IPS DF 19.7 (cell line): ENCODE measurements around the gene GYPE.
"Not testable (repeated sequence)": the region's sequence is repeated elsewhere in the genome, so short reads cannot be mapped to it uniquely, and the experiment has no call there.

Experiments used
- DNase-seq: peaks from one replicate; pipeline ENCODE4 v3.0.0-alpha.2; 2013; ENCODE audit warnings: low read depth, low spot score

Gene GYPE

DNA sequence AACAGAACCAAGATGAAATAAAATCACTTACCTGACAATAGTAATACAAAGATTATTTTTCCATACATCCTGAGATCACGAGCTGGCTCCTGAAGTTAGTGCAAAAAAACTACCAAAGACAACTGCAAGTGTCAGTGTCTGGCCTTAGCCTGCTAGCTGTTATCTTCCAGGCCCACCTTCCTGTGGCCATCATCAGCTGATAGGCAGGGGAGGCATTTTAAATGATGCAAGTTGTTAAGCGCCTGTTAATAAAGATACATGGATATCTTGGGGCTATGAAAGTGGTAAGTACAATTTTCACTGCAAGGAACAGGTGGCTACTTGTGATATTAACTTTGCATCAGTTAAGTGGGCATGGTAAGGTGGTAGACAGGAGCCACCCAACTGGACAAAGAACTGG is at the start of gene GYPE:
Gene GYPE (minus strand): TSS at position 120 of the 400 bp plus-strand sequence. CDS start 52 bp downstream, at position 68.
- DNase-seq, result not testable (repeated sequence)

DNA sequence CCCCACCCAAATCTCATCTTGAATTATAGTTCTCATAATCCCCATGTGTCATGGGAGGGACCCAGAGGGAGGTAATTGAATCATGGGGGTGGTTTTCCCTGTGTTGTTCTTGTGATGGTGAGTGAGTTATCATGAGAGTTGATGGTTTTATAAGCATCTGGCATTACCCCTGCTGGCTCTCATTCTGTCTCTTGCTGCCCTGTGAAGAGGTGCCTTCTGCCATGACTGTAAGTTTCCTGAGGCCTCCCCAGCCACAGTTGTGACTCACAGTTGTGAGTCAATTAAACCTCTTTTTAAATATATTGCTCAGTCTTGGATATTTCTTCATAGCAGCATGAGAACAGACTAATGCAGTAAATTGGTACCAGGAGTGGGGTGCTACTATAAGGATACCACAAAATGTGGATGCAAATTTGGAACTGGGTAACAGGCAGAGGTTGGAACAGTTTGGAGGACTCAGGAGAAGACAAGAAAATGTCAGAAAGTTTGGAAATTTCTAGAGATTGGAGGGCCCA is 46.2 kb upstream of the GYPE start:
- DNase-seq, result not testable (repeated sequence)

DNA sequence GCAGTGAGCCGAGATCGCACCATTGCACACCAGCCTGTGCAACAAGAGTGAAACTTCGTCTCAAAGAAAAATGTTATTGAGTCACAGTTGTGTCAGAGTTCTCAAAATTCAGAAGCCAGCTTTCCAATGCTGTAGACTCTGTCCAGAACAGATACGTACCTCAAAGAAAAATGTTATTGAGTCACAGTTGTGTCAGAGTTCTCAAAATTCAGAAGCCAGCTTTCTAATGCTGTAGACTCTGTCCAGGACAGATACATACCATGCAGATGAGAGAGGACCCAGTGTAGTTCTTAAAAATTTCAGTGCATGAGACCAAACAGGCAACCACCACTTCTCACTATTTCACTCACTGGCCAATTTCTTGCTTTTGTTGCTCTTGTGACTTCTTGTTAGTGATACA is 45.6 kb upstream of the GYPE start:
- DNase-seq, result not testable (repeated sequence)

DNA sequence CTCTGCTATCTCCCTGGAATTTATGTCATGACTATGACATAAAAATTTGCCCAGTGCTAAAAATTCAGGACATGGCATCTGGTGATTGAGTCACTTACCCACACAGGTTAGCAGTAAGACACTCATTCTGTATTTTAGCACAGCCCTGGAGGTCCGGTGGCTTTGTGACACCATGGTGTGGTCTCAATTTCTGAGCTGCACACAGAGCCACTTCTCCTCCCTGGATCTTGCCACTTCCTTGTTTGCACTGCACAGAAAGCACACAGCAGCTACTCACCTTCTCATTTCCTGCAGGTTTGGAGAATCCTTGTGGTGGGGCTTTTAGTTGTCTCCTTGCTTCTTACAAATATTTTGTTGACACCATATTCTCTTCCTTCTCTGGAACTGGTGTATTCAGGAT is 44.8 kb upstream of the GYPE start:
- not testable (repeated sequence) for DNase-seq

DNA sequence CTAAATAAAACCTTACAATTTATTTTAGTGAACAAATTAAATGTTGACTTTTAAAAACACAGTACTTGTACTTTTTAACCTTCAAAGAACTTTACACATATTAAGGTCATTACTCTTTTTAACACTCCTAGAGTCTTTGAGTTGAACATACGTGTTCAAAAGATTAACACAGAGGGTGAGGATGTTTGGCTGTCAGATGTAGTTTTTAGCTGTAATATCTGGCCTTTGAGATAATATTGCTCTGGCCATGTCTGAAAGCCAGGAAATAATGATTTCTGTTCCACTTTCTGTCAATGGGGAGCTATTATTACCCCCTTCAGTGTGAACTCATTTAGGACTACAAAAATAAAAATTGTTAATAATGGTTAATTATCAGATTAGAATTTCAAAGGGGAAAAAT is 42.1 kb upstream of the GYPE start:
- not testable (repeated sequence) for DNase-seq

DNA sequence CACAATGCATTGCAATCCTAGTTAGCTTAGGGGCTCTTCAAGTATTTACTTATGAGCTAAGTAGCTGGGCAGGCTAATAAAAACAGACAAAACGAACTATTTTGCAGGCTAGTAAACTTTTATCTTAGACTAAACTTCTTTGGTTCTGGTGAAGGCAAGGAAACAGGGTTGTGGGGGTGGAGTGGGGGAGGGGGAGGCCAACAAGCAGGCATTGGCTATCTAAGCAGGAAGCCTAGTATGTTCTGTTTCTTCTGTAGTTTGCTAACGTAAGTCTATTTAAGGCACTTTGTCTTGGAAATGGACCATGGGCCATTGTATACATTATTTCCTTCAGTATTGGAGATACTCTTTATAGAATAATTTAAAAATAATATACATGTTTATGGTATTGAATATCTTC is 35.3 kb upstream of the GYPE start:
- DNase-seq, result not testable (repeated sequence)

DNA sequence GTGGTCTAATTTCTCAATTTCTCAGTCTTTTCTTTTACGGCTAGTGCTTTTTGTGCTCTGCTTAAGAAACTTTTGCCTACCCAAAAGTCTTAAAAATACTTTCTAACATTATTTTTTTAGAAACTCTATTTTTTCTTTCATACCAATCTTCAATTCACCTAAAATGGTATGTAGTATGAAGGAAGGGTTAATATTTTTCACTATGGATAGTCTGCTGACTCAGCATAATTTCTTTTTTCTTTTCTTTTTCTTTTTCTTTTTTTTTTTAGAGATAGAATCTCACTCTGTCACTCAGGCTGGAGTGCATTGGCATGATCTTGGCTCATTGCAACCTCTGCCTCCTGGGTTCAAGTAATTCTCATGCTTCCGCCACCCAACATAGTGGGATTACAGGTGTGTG is 34.2 kb upstream of the GYPE start:
- no peak for DNase-seq

DNA sequence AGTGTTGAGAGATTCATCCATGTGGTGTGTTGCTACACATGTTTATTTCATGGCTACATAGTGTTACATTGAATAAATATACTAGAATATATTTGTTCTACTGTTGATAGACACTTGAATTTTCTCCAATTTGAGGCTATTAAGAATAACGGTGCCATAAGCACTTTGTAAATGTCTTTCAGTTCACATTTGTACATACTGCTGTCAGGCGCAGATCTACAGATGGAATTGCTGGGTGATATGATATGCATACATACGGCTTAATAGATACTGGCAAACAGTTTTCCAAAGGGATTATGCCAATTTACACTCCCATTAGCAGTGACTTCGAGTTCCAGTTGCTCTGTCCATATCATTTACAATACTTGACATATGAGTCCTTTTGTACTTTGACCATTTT is 33.5 kb upstream of the GYPE start:
- DNase-seq, result not testable (repeated sequence)

DNA sequence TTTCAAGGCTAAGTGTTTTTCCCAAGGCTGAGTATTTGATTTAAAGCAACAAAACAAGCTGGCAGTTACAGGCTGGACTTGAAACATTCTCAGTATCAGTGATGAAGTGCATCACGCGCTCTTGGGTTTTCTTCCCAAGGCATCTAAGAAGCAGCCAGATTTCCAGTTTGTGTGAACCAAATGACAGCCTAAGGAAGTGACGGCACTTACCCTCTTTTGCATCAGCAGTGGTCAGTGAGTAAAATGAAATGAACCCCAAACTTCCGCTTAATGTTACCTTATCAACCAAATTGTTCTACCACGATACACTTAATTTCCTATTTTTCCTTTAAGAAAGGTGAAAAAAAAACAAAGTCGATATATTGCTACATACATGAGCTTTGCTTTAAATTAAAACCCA is 15.8 kb upstream of the GYPE start:
- no peak for DNase-seq

DNA sequence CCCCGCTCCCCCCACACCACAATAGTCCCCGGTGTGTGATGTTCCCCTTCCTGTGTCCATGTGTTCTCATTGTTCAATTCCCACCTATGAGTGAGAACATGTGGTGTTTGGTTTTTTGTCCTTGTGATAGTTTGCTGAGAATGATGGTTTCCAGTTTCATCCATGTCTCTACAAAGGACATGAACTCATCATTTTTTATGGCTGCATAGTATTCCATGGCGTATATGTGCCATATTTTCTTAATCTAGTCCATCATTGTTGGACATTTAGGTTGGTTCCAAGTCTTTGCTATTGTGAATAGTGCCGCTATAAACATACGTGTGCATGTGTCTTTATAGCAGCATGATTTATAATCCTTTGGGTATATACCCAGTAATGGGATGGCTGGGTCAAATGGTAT is 11.1 kb upstream of the GYPE start:
- not testable (repeated sequence) for DNase-seq

DNA sequence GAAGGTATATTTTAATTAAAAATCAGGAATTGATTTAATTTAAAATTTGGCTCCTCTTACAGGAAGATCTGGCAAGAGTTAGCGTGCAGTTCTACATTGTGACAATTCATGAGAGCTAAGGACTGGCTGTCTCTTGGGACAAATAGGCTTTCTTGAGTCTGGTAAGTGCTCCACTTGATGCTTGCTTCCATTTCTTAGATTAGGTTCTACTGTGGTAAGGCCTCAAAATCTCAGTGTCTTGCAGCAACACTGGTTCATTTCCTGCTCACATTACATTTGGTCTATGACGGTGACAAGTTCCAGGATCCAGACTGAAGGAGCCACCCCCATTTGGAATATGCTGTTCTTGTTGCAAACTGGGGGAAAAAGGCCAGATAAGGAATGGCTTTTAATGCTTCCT is 7.1 kb upstream of the GYPE start:
- DNase-seq, result not testable (repeated sequence)

DNA sequence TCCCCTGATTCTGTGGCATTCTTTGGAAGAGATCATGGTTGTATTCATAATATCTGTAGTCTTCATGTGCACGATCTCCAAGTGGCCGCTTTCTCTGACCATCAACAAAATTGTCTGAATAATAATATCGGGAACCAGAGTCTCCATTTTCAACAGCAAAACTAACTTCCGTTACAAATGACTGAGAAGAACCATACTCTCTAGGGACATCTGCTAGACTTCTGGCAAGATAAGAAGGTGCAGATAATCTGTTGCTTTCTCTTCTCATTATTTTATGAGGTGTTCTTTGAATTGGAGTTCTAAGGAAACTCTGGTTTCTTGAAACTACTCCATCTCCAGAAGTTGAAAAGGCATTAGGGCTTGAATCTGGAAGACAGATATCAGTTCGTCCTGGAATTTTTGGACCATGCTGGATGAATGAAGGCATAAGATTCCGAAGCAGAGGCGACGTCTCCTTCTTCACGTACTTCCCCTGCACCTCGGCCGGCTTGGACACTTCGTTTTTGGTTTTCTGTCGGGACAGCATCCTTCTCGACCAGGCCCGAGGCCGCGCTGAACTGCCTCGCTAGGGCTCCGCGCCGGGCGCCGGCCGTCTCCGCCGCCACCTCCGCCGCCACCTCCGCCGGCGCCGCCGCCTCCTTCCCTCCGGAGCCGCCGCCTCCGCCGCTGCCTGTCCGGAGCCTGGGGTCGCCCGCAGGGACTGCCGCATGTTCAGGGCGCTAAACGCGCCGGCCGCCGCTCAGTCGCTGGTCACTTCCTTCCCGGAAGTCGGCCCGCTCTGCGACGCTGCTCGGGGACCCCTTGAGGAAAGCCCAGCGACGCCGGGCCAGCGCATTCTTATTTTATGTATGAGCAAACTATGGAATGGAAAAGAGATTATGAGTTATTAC is 6.4 kb upstream of the GYPE start:
- not testable (repeated sequence) for DNase-seq

DNA sequence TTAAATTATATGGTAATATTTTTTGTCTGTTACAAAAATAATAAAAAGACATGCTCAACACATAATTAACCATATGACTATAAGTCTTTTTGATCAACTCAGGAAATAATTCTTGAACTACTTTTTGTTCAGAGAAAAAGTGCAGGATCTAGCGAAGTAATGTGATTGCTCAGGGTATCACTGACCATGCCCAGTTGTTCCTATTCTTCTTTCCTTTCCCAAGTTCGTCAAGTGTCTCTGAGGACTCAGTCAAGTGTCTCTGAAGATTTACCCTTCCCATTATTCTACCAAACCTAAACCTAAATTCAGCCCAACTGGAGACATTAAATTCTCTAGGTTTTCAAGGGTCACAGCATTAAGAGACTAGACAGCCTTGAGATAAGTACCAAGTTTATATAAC is 5.5 kb upstream of the GYPE start:
- DNase-seq, result not testable (repeated sequence)

DNA sequence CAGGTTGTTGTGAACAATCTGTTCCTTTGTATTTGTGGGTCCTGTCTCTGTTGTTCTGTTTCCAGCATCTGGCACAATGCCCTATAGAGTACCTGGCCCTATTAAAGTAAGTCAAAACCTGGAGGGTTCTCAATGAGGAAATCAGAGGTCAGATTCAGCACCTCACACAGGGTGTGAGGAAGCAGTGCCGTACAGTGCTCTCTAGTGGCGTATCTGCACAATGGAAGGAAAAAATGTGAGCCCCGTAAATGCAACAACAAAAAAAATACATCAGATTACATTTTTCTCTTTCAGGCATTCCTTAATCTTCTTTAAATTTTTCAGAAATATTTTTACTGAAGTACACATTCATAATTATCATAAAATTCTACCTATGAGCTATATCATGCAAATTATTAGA is 2.5 kb upstream of the GYPE start:
- not testable (repeated sequence) for DNase-seq

DNA sequence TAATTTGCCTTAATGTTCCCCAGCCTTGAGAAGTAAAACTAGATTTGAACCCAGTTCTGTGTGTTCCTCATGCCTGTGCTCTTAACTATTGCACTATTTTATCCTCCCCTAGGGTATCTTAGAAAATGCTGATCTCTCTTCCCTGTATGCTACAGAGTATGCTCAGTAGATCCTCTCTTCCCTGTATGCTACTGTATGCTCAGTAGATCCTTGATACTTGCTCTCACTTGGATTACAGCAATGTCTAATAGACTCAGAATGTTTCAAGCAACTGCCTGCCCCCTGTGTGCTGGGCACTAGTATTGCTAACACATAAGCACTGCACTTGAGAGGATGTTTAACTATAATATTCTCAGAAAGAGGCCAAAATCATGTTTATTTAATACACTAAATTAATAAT is 928 bp downstream of the GYPE start:
- DNase-seq, result not testable (repeated sequence)

DNA sequence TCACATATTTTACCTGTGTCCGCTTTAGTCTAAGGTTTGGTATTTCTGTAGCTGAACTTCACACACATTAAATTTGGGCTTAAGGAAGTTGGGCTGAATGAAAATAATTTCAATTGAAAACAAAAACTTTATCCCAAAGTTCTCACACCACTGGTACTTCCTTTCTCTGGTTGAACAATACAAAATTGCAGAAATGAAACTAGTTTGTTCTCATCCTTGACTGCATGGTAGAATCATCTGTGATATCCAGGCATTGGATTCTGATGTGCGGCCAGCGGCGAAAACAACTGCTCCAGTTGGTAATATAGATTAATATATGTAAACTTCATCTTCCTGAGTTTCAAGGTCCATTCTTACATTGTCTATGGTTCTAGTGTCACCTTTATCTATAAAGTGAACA is 15.0 kb downstream of the GYPE start:
- not testable (repeated sequence) for DNase-seq

DNA sequence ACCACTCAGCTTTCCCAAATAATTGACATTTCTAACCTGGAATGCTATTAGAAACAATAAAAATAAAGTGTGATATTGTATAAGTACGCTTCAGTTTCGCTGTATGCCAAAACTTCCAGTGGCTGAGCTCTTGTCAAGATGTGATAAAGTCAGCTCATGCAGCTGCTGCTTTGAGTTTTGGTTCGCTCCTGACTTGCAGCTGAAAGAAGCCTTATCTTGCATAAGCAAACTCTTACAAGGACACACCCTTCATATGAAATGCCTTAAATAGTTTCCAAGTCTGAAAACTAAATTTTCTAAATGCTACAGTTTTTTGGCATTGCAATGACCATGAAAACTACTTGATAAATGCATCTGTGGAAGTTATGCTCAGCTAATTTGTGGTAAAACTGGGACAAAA is 17.2 kb downstream of the GYPE start:
- not testable (repeated sequence) for DNase-seq

DNA sequence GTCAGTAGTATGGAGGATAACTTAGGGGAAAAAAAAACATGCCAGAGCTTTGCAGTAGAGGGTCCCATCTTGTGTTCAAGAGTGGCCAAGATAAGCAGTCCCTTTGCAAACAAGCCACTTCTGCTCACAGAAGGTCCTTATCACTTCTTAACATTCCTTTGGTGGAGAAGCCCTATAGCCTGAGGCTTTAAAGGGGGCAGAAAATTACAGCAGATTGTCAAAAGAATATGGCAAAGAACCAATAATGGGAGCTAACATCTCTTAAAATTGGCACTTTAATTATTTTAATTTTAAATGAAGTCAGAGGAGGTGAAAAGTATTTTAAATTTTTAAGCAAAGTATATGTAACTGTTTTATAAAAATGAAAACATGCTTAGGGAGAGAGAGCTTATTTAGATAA is 20.4 kb downstream of the GYPE start:
- DNase-seq, result not testable (repeated sequence)

DNA sequence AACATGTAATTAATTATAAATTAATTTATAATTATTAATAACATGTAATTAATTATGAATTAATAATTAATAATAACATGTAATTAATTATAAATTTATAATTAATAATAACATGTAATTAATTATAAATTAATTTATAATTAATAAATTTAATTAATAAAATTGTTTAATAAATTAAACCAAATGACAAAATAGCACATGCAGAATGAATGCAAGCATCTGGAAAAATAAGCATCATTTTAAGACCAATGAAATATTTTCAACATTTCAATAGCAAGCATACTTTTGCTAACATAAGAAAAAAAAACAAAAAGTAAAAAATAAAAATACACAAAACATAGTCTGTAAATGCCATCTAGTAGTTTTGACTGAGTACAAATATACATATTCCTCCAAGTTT is 21.8 kb downstream of the GYPE start:
- DNase-seq, result no peak

DNA sequence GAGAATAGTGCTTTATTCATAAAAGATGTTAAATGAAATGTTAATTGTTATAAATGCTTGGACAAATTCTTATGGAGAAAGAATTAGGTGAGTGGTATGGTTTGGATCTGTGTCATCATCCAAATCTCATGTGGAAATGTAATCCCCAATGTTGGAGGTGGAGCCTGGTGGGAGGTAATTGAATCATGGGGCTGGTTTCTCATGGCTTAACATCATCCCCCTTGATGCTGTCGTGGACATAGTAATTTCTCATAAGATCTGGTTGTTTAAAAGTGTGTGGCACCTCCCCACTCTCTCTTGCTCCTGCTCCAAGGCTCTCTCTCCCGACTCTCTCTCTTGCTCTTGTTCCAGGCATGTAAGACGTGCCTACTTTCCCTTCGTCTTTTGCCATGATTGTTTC is 22.5 kb downstream of the GYPE start:
- DNase-seq, result no peak

DNA sequence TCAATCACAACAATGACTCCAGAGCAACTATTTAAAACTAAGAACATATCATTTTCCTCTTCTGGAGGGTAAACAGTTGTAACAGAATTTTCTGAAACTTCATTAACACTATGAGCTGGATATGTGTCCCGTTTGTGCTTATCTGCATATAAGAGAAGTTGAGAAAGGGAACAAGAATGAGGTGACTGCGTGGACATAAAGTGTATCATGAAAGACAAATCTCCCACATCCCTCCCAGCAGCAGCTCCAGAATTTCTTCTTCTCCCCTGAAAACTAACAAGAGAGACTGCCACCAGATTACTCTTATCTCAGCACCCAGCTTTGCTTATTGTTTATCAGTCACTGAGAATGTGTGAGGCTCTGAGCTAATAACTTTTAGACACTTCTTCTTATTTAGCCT is 25.8 kb downstream of the GYPE start:
- DNase-seq, result not testable (repeated sequence)

DNA sequence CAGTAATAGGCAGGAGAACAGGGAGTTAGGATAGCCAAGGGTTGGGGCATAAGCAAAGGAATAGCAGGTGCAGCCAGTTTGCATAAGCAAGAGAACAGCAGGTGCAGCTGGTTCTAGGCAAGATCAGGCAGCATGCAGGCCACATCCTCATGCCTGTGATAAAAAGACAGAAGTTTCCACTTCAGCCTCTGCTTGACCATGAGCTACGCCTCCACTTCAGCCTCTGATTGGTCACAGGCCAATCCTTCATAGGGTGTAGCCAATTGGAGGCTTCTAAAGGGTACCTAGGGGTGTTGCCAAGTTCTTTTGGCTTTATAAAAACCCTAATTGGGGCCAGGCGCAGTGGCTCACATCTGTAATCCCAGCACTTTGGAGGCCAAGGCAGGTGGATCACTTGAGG is 30.0 kb downstream of the GYPE start:
- DNase-seq, result not testable (repeated sequence)
